Endothelial cell of umbilical vein (primary cell): ENCODE results near the gene HAND1.

ENCODE experiments used
- CTCF ChIP-seq, 2 donors: IDR thresholded peaks; 1 replicate in 1 of 2; 2 replicates in 1 of 2; pipeline ENCODE4 v1.5.1; 2011; ENCODE audit warnings: low read length in 2 of 2, mild to moderate bottlenecking in 2 of 2, moderate library complexity in 2 of 2, control low read depth in 1 of 2, inconsistent platforms in 1 of 2, low read depth in 1 of 2; ENCODE audit not compliant: insufficient read depth in 1 of 2; ENCODE audit errors: extremely low read depth in 1 of 2
- MAX ChIP-seq: IDR thresholded peaks from 2 replicates; pipeline ENCODE4 v1.6.1; 2011; ENCODE audit not compliant: insufficient read depth, insufficient read length

- TF ChIP-seq MAX (no peak), CTCF (IDR thresholded peaks at IDR 0.05; ENCODE audit: extremely low read depth in 1 of 2, insufficient read depth in 1 of 2, low read depth in 1 of 2, low read length in 2 of 2) (no peak)
Measured at GRCh38 chr5:154479160-154479943, 1.3 kb upstream of the HAND1 start.
